ENCODE results near the gene GPRC5B.

The GPRC5B gene

GRCh38 chr16:19861811-19862327 lies 22.8 kb downstream of the GPRC5B start:
- H3K4me3 ChIP-seq (ENCODE audit: low read depth, low read length), result no peak overlapping the region
- DNase-seq (ENCODE audit: low read depth), result no peak
- TF ChIP-seq, protein P1, sequence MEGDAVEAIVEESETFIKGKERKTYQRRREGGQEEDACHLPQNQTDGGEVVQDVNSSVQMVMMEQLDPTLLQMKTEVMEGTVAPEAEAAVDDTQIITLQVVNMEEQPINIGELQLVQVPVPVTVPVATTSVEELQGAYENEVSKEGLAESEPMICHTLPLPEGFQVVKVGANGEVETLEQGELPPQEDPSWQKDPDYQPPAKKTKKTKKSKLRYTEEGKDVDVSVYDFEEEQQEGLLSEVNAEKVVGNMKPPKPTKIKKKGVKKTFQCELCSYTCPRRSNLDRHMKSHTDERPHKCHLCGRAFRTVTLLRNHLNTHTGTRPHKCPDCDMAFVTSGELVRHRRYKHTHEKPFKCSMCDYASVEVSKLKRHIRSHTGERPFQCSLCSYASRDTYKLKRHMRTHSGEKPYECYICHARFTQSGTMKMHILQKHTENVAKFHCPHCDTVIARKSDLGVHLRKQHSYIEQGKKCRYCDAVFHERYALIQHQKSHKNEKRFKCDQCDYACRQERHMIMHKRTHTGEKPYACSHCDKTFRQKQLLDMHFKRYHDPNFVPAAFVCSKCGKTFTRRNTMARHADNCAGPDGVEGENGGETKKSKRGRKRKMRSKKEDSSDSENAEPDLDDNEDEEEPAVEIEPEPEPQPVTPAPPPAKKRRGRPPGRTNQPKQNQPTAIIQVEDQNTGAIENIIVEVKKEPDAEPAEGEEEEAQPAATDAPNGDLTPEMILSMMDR (conservative IDR thresholded peaks at IDR 0.05; ENCODE audit: low read depth, low read length), result no peak

DNA sequence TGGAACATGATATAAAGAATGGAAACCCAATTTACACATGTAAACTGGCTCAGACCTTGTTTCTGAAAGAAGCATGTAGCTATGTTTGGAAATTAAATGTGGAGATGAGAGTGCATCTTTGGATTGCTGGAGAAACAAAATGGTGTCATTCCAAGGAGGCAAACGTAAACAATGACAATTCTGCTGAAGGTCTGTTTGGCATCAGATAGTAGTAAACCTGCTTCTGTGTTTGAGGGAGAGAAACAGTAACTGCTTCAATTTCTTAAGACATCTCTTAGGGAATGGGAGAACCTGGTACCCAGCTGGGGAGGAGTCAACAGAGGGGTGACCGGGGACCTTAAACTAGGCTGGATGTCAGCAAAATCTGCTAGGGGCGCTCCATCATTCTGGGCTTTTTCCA lies 23.5 kb downstream of the GPRC5B start:
- TF ChIP-seq, protein P1 (conservative IDR thresholded peaks at IDR 0.05; ENCODE audit: low read depth, low read length), result no peak
- H3K4me3 ChIP-seq (ENCODE audit: low read depth, low read length), result no peak overlapping the region
- no peak for DNase-seq (ENCODE audit: low read depth)

GRCh38 chr16:19860166-19861041 lies 24.2 kb downstream of the GPRC5B start:
- H3K4me3 ChIP-seq (ENCODE audit: low read depth, low read length), result no peak overlapping the region
- TF ChIP-seq, protein P1 (conservative IDR thresholded peaks at IDR 0.05; ENCODE audit: low read depth, low read length), result no peak
- peak; percentile 82 for DNase-seq (ENCODE audit: low read depth)

GRCh38 chr16:19859603-19860002 lies 25.0 kb downstream of the GPRC5B start:
- DNase-seq (ENCODE audit: low read depth), result no peak
- H3K4me3 ChIP-seq (ENCODE audit: low read depth, low read length), result no peak overlapping the region
- TF ChIP-seq, protein P1 (conservative IDR thresholded peaks at IDR 0.05; ENCODE audit: low read depth, low read length), result no peak

DNA sequence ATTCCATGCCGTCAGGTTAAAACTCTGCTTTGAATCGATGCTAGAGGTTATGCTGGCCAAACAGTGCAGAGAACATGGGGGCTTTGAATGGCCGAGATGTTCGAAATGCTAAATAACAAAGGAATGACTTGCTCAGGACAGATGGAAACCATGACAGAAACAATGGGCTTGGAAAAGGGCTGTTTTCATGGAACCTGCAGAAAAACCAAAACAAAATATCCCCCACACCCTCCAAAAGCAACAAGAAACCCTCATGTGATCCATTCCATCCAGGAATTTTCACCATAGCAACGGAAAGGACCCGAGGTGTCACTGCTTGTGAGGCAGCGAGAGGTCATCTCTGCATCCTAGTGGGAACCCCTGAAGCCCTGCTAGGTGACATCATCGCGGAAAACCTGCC lies 25.5 kb downstream of the GPRC5B start:
- TF ChIP-seq, protein P1 (conservative IDR thresholded peaks at IDR 0.05; ENCODE audit: low read depth, low read length), result no peak
- no peak for DNase-seq (ENCODE audit: low read depth)
- no peak overlapping the region for H3K4me3 ChIP-seq (ENCODE audit: low read depth, low read length)

GRCh38 chr16:19858340-19859018 lies 26.2 kb downstream of the GPRC5B start:
- TF ChIP-seq, protein P1 (conservative IDR thresholded peaks at IDR 0.05; ENCODE audit: low read depth, low read length), result no peak
- H3K4me3 ChIP-seq (ENCODE audit: low read depth, low read length), result no peak overlapping the region
- DNase-seq (ENCODE audit: low read depth), result peak; percentile 26

All from choroid plexus epithelial cell (primary cell).